HG03159 (cell line): ENCODE data around the gene PSD2.

Experiments
- ATAC-seq: cut with Tn5 transposase; IDR thresholded peaks from one replicate; pipeline ENCODE4 v1.9.1; 2021; ENCODE audit warnings: mild to moderate bottlenecking, moderate library complexity; ENCODE audit not compliant: unreplicated experiment

PSD2 gene

DNA sequence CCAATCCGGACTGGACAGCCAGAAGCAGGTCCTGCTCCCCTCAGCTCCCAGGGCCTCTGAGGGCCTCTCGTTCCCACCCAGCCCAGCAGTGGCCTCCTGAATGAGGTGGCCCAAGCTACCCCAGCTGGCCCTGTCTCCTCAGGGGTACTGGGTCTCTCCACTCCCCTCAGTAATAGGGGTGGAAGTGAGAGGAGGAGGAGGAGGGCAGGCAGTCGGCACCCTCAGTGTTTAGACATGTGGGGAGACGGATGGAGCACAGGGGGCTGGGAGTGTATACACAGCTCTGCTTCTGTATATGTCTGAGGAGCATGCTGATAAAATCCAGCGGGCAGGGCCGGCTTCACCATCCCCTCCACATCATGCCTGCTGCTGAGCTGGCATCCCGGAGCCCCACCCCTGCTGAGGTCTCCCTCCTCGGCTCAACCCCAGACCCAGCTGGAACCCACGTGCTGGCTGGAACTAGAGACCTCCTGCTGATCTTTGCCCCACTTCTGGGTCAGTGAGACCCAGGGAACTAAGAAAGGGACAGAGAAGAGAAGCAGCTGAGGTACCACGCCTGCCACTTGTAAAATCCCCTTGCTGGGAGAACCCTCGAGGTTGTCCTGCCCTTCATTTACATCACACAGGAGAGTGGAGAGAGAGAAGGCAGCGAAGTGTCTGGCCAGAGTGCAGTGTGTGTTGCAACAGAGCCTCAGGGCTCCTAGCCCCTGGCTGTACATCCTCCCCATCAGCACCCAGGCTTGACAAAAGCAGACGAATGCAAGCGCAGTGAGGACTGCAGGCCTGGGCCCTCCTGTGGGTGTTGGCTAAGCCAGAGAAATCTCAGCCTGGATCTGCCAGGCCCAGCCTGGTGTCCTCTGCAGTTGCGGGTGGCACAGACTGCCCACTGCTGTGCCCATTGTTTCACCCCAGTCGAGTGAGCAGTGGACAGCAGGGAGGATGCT lies 77.5 kb downstream of the PSD2 start:
- no peak for ATAC-seq

DNA sequence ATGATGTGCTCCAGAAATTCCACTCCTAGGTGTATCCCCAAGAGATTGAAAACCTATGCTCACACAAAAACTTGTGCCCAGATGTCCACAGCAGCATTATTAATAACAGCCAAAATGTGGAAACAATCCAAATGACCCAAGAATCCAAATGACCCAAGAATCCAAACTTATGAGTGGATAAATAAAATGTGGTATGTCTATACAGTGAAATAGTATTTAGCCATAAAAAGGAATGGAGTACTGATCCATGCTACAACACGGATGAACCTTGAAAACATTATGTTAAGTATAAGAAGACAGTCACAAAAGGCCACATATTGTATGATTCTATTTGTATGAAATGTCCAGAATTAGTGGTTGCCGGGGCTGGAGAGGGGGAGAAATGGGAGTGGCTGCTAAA lies 80.3 kb downstream of the PSD2 start:
- no peak for ATAC-seq

DNA sequence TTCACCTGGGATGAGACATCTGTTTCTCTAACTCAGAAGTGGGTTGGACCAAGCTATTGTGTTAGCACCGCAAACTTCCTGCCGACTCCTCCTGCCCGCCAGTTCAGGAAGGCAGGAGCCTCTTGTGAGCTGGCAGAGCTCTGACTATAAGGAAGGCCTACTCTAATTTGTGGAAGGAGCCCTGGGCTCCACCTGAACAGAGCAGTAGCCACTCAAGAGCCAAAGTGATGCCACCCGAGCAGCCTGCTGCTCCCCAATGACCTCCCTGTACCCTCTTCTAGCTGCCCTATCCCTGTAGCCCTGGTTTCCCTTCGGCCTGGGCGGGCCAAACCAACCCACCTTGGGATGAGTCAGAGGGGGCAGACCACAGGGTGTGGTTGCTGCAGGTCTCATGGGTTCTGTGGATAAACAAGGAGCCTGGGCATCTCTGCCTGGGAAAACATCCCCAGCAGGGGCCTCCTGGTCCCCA lies 81.6 kb downstream of the PSD2 start:
- ATAC-seq: no peak

DNA sequence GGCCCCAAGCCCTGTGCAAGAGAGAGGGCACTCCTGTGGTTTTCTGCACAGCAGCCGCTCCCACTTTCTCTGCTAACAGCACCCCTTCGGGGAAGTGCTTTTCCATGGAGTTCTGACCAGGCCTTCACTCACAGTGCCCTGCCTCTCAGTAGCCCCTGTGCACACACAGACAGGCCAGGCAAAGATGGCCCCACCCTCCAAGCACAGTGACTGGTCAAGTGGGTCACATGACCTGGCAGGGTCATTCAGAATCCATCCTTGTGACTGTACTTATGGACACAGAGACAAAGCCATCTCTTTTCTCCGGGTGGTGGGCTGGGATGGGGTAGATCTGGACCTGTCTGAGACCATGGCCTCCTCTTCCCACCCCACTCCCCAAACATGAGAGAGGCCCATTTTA lies 82.5 kb downstream of the PSD2 start:
- no peak for ATAC-seq

DNA sequence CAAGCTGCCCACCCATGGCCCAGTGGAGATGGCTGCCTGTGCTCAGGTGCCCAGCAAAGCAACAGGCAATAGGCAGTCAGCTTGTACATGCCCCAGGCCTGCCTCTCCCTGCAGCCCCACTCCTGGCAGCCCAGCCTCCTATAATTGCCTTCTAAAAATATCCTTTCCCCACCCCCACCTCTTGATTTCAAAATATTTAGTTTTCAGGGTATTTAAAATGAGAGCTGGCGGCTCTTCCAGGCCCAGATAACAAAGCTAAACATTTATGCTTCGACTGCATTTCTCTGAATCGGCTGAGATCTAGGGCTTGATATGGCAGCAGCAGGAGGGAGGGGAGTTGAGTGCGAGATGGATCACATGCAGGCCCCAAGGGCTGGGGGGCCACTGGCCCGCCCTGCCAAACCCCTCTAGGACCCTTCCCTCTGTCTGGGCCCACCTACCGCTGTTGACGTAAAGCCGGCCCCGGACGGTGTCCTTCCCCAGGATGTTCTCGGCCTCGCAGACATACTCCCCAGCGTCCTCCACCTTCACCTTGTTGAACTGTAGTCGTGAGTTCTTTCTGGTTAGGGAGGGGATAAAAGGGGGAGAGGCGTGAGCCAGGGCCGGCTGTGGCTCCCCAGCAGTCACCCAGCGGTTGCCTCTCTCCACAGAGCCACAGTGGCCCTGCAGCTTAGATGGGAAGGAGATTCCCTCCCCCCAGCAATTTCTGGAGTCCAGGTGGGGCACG lies 85.0 kb downstream of the PSD2 start:
- no peak for ATAC-seq

DNA sequence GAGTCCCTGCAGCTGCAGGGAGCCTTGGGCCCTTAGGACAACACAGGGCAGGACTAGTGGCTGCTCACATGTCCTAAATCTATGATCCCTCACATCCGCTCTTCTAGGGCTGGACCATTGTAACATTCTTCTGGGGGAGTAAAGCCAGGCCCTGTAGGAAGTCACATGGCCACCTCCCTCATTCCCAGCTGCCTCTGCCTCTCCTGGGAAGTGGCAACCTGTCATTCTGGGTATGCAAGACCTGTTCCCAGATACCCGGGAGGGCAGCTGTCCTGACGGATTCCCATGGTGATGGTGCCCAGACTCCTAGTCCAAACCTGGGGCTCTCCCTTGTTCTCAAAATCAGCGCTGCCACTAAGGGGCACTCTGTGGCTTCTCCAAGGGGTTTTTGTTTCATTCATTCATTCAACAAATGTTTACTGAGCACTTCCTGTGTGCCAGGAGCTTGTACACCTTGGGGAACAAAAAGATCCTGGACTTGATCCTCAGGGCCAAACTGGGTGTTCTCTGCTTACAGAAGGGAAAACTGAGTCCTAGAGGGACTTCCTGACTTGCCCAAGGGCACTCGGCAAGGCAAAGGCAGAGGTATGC lies 85.6 kb downstream of the PSD2 start:
- ATAC-seq: no peak

DNA sequence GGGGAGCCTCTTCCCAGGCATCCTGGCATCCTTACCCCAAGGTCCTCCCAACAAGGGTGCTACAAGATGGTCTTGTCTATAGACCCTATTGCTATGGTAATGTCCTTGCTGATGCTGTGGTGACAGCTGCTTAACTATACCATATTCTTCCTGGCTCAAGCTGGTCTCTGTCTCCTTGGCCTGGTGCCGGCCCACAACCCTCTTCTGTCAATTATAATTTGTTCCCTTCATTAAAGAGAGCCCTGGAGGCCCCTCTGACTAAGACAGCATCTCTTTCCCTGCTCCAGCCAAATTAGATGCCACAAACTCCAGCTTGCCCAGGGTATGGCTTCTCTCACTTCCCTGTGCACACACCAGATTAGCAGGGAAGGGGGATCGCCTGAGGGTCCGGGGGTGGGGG lies 86.7 kb downstream of the PSD2 start:
- ATAC-seq: no peak

DNA sequence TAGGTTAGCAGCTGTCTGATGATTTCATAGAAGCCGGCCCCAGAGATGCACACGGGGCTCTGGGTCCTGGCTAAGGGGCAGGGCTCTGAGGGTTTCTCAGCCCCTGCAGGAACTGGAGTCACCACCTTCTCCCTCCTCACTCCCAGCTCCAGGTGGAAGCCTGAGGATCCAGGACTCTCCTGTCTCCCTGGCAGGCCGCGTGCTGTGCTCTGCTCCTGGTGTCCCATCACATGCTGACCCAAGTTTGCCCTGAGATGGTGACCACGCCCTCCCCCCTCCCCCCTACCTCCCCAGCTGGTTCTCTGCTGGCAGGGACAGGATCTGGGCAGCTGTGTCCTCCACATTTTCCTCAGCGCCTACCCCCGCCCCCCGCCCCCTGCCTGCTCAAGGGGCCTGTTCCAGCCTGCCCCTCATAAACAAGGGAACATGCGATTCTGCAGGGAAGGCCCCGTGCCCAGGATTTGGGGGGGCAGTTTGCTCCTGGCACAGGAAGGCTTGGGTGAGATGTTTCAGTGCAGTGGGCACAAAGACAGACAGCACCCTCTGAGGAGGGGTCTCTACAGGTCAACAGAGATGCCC lies 87.4 kb downstream of the PSD2 start:
- no peak for ATAC-seq

DNA sequence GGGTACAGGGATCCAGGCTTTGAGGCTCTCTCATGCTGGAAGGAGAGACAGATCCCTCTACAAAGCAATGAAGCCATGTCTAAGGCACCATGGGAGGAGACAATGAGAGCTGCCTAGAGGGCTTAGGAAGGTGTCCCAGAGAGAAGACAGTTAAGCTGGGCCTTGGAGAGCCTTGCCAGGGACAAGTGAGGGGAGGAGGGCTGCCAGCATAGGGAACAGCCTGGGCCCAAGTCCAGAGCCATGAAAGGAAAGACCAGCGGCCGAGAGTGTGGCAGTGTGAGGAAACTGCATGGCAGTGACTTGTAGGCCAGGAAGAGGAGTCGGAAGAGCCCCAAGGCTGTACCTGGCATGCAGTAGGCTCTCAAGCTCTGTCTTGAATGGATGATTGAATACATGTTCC lies 88.5 kb downstream of the PSD2 start:
- ATAC-seq: no peak

DNA sequence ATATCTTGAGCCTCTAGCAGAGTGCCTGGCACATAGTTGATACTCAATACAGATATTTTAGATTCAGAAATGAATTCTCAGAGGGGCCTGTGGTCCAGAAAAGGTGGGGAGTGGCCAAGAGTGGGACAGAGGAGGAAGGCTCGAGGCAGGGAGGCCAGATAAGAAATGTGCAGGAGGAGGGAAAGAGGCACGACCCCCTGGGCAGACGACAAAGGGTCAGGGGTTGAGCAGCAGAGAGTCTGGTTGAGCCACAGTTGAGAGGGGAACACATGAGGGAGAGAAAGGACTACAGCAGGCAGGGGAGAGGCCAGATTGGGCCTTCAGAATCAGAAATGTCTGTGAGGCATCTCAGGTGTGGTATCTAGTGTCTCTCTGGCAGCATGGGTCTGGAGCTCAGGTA lies 89.1 kb downstream of the PSD2 start:
- ATAC-seq: no peak

DNA sequence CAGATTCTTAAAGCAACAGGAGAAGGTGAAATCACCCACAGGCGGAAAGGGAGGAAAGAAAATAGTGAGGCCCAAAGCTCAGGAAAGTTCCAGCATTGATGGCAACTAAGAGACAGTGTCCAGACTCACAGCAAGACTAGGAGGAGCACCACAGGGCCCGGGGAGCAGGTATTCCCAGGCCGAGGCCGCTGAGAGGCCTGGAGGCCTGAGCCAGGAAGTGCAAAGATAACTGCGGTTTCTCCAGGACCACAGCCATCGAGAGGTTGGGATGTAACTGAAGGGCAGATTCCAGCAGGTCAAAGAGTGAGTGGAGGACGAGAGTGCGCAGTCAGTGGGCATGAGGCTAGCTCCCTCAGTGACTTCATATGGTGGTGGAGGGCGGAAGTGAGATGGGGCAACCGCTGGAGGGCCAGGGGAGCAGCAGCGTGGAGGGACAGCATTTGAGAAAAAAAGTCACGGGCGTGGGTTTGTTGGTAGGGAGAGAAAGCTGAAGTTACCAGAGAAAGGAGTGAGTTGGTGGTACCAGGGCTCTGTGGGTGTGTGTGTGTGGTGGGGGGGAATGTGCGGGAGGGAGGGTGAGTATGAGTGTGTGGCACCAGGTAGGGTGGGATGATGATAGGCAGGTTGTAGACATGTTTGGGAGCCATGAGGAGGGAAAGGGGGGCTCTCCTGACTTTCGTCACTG lies 89.7 kb downstream of the PSD2 start:
- ATAC-seq: no peak

DNA sequence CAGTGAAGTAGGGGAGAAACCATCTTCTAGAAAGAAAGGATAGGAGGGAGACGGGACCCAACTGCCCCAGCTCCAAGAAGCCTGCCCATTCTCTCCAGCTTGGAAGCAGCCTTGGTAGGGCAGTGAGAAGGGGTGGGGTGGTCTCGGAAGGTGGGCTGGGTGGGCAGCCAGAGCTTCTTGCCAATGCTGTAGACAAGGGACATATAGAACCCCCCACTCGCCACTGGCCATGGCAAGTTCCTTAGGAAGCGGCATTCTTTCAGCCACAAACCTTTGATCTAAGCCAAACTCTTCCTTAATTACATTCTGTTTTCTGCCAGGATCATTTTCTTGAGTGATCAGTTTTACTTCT lies 90.2 kb downstream of the PSD2 start:
- ATAC-seq: no peak

DNA sequence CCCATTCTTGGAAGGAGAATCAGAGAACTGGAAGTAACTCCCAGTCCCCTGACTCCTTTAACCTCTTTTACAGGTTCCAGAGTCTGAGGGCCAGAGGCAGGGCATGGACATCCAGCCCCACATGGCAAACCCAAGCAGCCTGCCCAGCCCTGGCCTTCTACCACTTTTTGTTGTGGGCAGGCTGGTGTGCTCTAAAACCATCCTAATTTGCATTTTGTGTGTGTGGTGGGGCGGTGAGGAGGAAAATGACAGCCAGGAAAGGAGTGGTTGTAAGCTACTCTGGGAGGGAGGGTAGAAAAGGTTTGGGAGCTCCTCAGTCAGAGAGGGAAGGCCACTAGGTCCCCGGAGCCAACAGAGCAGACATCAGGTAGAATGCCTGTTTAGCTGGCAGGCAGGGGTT lies 90.6 kb downstream of the PSD2 start:
- no peak for ATAC-seq

DNA sequence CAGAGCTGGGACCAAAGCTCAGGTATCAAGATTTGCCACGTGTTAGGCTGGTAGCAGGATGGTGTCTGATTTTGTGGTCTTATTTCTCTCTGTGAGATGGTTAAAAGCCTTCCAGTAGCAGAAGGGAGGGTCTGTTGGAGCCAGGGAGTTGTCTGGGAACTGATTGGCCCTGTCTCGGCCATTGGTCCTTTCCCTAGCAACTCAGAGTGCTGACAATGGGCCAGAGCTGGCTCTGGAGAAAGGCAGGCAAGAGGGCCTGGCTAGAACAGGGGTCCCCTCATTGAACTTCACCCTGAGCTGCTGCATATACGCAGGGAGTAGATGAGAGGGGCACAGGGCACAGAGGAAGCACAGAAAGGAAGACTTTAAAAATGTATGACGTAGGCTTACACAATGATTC lies 92.8 kb downstream of the PSD2 start:
- no peak for ATAC-seq

DNA sequence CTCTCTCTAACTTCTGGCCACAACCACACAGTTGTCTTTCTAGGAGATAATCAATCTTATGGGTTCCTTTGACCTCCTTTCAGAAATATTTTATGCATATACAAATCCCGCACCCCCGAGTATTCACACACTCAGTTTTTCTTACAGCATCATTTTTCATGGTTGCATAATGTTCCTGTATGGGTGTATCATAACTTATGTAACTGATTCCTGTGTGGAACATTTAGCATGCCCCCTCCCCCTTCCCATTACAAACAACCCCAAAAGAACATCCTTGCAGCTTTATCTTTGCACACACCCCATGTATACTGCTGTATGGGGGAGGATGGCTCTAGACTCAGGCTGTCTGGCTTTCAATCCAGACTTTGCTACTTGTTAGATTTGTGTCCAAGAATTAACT lies 93.8 kb downstream of the PSD2 start:
- ATAC-seq: no peak

DNA sequence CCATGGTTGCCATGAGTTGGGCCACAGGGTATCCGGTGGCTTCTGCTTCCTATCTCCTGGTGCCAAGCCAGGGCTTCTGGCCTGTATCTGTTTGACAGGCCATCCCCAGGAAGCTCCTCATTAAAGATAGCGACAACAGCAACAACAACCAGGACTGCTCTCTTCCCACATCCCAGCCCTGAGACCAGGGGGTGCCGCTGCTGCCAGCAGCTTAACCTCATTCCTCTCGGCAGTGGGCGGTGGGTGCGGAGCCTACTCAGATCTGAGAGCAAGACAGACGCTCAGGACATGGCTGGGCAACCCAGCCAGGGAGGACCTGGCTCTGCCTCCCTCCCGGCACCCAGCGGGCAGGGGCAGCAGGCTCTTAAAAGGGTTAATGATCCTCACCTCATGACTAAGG lies 98.3 kb downstream of the PSD2 start:
- ATAC-seq: no peak
